GM12878 (cell line): ENCODE results near the gene PCSK9. TPM values are rescaled to one million over a fixed set of nuclear protein-coding genes. Genes with fewer than 3 reads are reported as not detected.

Experiments
- ATAC-seq: fragments of 200-7000 bp; cut with Tn5 transposase; 3 replicates; pipeline ENCODE4 v1.9.1; 2020; ENCODE audit warnings: mild to moderate bottlenecking, moderate library complexity
- BruUV-seq: library from RNA; stranded (reverse); fragments of 400-500 nt; replicated peaks from 2 replicates; lab custom pipeline; 2021; lab: Mats Ljungman, UMichigan
- CTCF ChIA-PET: fragments of 300-600 bp; sonication (Branson Sonifier 250); formaldehyde crosslinking; extraction: SDS; loops from one replicate; lab custom pipeline; 2021; ENCODE audit warnings: inconsistent platforms; lab: Yijun Ruan, JAX
- POLR2A ChIA-PET: fragments of 350-600 bp; formaldehyde crosslinking; extraction: SDS; loops from one replicate; lab custom pipeline; 2021; ENCODE audit warnings: inconsistent platforms; lab: Charles Lee
- RAD21 ChIA-PET: fragments of 300-600 bp; sonication (Branson Sonifier 250); formaldehyde crosslinking; loops from one replicate; lab custom pipeline; 2023; ENCODE audit warnings: antibody characterized with exemption; ENCODE audit not compliant: unreplicated experiment; lab: Charles Lee
- SMC1A ChIA-PET: fragments of 300-600 bp; sonication (Branson Sonifier 250); formaldehyde crosslinking; loops from one replicate; lab custom pipeline; 2023; ENCODE audit not compliant: unreplicated experiment, uncharacterized antibody; lab: Charles Lee
- DNase-seq: peaks from one replicate; pipeline ENCODE4 v3.0.0-alpha.2; 2011; ENCODE audit warnings: low read depth, low spot score
- FAIRE-seq: peaks from 3 replicates; lab custom pipeline; 2011; peaks lifted over from hg19 to GRCh38; lab: Jason Lieb, UNC
- H2AFZ ChIP-seq: 2 replicates; pipeline ENCODE4 v1.6.0; 2011; ENCODE audit warnings: low read depth, low read length, control low read depth; ENCODE audit not compliant: control insufficient read depth
- H3K27ac ChIP-seq: 2 replicates; pipeline ENCODE4 v1.5.1; 2011; ENCODE audit warnings: control low read depth; ENCODE audit not compliant: control insufficient read depth, insufficient read depth
- H3K27me3 ChIP-seq, 2 experiments: replicated peaks in 1 of 2; 2 replicates each; pipeline versions ENCODE4 v1.6.0 to v1.6.1; 2011; ENCODE audit warnings: low read length in 1 of 2; ENCODE audit not compliant: control insufficient read depth in 2 of 2, insufficient read depth in 2 of 2
- H3K36me3 ChIP-seq, 2 experiments: 2 replicates each; pipeline ENCODE4 v1.5.1; 2011; ENCODE audit warnings: low read length in 1 of 2; ENCODE audit not compliant: control insufficient read depth in 2 of 2, insufficient read depth in 2 of 2
- H3K4me1 ChIP-seq: 2 replicates; pipeline ENCODE4 v1.6.1; 2011; ENCODE audit warnings: mild to moderate bottlenecking, low read length, moderate library complexity, mixed read lengths; ENCODE audit not compliant: control insufficient read depth, insufficient read depth
- H3K4me2 ChIP-seq: 2 replicates; pipeline ENCODE4 v1.6.0; 2011; ENCODE audit warnings: control low read depth; ENCODE audit not compliant: control insufficient read depth, insufficient read depth
- H3K4me3 ChIP-seq: fragments of 200-600 bp; sonication (generic); 2 replicates; pipeline ENCODE4 v1.5.1; 2016
- H3K79me2 ChIP-seq: 2 replicates; pipeline ENCODE4 v1.6.0; 2011; ENCODE audit warnings: low read length; ENCODE audit not compliant: control insufficient read depth, insufficient read depth
- H3K9ac ChIP-seq: 2 replicates; pipeline ENCODE4 v1.8.0; 2011; ENCODE audit warnings: low read length, control low read depth, mixed read lengths; ENCODE audit not compliant: control insufficient read depth, insufficient read depth
- H3K9me3 ChIP-seq: replicated peaks from 3 replicates; pipeline ENCODE4 v1.5.1; 2011; ENCODE audit warnings: mild to moderate bottlenecking, low read length; ENCODE audit not compliant: control insufficient read depth, insufficient read depth
- H4K20me1 ChIP-seq: 2 replicates; pipeline ENCODE4 v1.6.0; 2011; ENCODE audit not compliant: control insufficient read depth, insufficient read depth
- ATF7 ChIP-seq: fragments of 450-650 bp; IDR thresholded peaks from 2 replicates; pipeline ENCODE4 v1.6.1; 2016; ENCODE audit warnings: low read depth, mild to moderate bottlenecking
- CEBPB ChIP-seq, 2 experiments: fragments of 150-350 bp in 1 of 2; IDR thresholded peaks; 2 replicates each; pipeline ENCODE4 v1.6.1; 2012 to 2014; ENCODE audit warnings: low read depth in 2 of 2, low read length in 2 of 2, borderline replicate concordance in 1 of 2, inconsistent platforms in 1 of 2
- CHD2 ChIP-seq: IDR thresholded peaks from 2 replicates; pipeline ENCODE4 v1.6.1; 2011; ENCODE audit warnings: low read depth, low read length, improper control_type of control experiment, borderline replicate concordance
- EED ChIP-seq: sonication (generic); IDR thresholded peaks from 2 replicates; pipeline ENCODE4 v1.6.1; 2016; ENCODE audit warnings: antibody characterized with exemption, low read depth
- HDAC2 ChIP-seq: fragments of 200-600 bp; sonication (generic); IDR thresholded peaks from 2 replicates; pipeline ENCODE4 v1.6.1; 2017
- MXI1 ChIP-seq: fragments of 150-350 bp; IDR thresholded peaks from 2 replicates; pipeline ENCODE4 v1.6.1; 2011; ENCODE audit warnings: low read depth, mild to moderate bottlenecking, inconsistent platforms, low read length, improper control_type of control experiment
- NR2F1 ChIP-seq: fragments of 450-650 bp; conservative IDR thresholded peaks from 2 replicates; pipeline ENCODE4 v1.6.1; 2017; ENCODE audit warnings: mild to moderate bottlenecking
- RAD21 ChIP-seq: IDR thresholded peaks from 2 replicates; pipeline ENCODE4 v1.6.1; 2011; ENCODE audit warnings: mild to moderate bottlenecking, low read depth, low read length, moderate library complexity; ENCODE audit not compliant: insufficient read depth
- RAD51 ChIP-seq: fragments of 450-650 bp; IDR thresholded peaks from 2 replicates; pipeline ENCODE4 v1.6.1; 2016; ENCODE audit warnings: moderate library complexity, mild to moderate bottlenecking, inconsistent platforms
- SREBF1 ChIP-seq: IDR thresholded peaks from 2 replicates; pipeline ENCODE4 v1.6.1; 2012; ENCODE audit warnings: mild to moderate bottlenecking, low read length
- SRF ChIP-seq, 2 experiments: IDR thresholded peaks; 2 replicates each; pipeline ENCODE4 v1.6.1; 2011; ENCODE audit warnings: low read depth in 2 of 2, low read length in 2 of 2, mild to moderate bottlenecking in 1 of 2, moderate library complexity in 1 of 2
- TAF1 ChIP-seq: IDR thresholded peaks from 2 replicates; pipeline ENCODE4 v1.6.1; 2011; ENCODE audit warnings: mild to moderate bottlenecking, low read depth, low read length, borderline replicate concordance
- WRNIP1 ChIP-seq: IDR thresholded peaks from 2 replicates; pipeline ENCODE4 v1.6.1; 2011; ENCODE audit warnings: low read depth, low read length, improper control_type of control experiment, borderline replicate concordance
- ZZZ3 ChIP-seq: IDR thresholded peaks from 2 replicates; pipeline ENCODE4 v1.6.1; 2011; ENCODE audit warnings: low read depth; ENCODE audit not compliant: control insufficient read depth, insufficient read length
- WGBS: methylation state at CpG from one replicate; pipeline ENCODE4 v1.1.6; 2016; ENCODE audit warnings: low lambda C conversion rate; ENCODE audit not compliant: insufficient replicate concordance, insufficient coverage; ENCODE audit errors: missing lambda C conversion rate; 5-methylcytosine and 5-hydroxymethylcytosine counted together
- in situ Hi-C: fragments of 300-500 bp; cut with MboI; formaldehyde crosslinking; loops from 9 replicates; pipeline ENCODE4 v1.14.3; 2018; ENCODE audit warnings: mixed read lengths
- intact Hi-C: fragments of 100-400 bp; cut with micrococcal nuclease; formaldehyde crosslinking; loops from one replicate; pipeline ENCODE4 v1.14.2; 2022; ENCODE audit not compliant: unreplicated experiment
- polyA plus RNA-seq, 11 experiments: library from polyadenylated mRNA; depleted of rRNA in 4 of 11; unstranded in 6 of 11; stranded (reverse) in 5 of 11; fragments of >200 nt; fragmentation: Nextera tagmentation in 4 of 11; fragmentation: Illumina TruSeq in 1 of 11; extraction: Ambion mirVana in 4 of 11; extraction: Trizol in 1 of 11; gene quantifications; 1 replicate in 1 of 11; 2 replicates in 10 of 11; pipeline versions ENCODE4 v1.2.1 to v1.2.3, GENCODE V29; 2011 to 2016; ENCODE audit warnings: inconsistent platforms in 2 of 11, missing spikeins in 2 of 11, low read depth in 1 of 11
- total RNA-seq, 4 experiments: library from RNA; depleted of rRNA in 3 of 4; stranded (reverse); fragments of >200 nt in 3 of 4; fragmentation: Illumina TruSeq in 1 of 4; extraction: Trizol in 1 of 4; gene quantifications; 2 replicates each; pipeline versions ENCODE4 v1.2.1 to v1.2.3, GENCODE V29; 2013 to 2021
- TF ChIP-seq, protein P1 (sequence below): fragments of 450-650 bp; IDR thresholded peaks from 2 replicates; pipeline ENCODE4 v1.6.1; 2017; ENCODE audit warnings: mild to moderate bottlenecking, moderate library complexity
- TF ChIP-seq, protein P2 (sequence below): fragments of 450-650 bp; IDR thresholded peaks from 2 replicates; pipeline ENCODE4 v1.6.1; 2017; ENCODE audit warnings: low read depth, mild to moderate bottlenecking, moderate library complexity
- TF ChIP-seq, protein P3 (sequence below): fragments of 450-650 bp; formaldehyde crosslinking; IDR thresholded peaks from 2 replicates; pipeline ENCODE4 v1.4.0; 2020; ENCODE audit warnings: mild to moderate bottlenecking, moderate library complexity

Gene PCSK9
- total and polyA plus RNA-seq, 10 of the 15 experiments (the other 5 are each of a cell fraction or from before 2014, with no cell fraction given): 0.03 to 0.15 TPM; not detected in 8

GRCh38 chr1:55050283-55050682 lies 10.9 kb downstream of the PCSK9 start:
- no peak for FAIRE-seq
- WGBS: 22% methylated on average over 8 of the region's 9 CpGs
- no peak overlapping the region for H3K9ac ChIP-seq

More at GRCh38 chr1:55050283-55050682, 10.9 kb downstream of the PCSK9 start:
- H3K4me2 ChIP-seq: no peak overlapping the region
- no peak overlapping the region for H2AFZ ChIP-seq
- H3K79me2 ChIP-seq: no peaks in the 10 kb centered on the region
- no peaks in the 10 kb centered on the region for H4K20me1 ChIP-seq
- H3K9me3 ChIP-seq: no peaks in the 10 kb centered on the region
- RAD21 ChIA-PET: no interaction called here
- intact Hi-C loops (no loop called here), in situ Hi-C loops (no loop called here)
- DNase-seq (no peak), ATAC-seq (no peak)
- CTCF ChIA-PET: no interaction called here
- POLR2A ChIA-PET: no interaction called here
- H3K27ac ChIP-seq: no peak overlapping the region
- H3K27me3 ChIP-seq: peaks cover 5 to 7% of the 10 kb centered on the region in 2 experiments; a peak in 3 of 4 replicates
- no peaks in the 10 kb centered on the region for H3K4me1 ChIP-seq
- SMC1A ChIA-PET: no interaction called here
- TF ChIP-seq RAD51 (no peak), NR2F1 (no peak), ATF7 (no peak), ZZZ3 (no peak), CEBPB (IDR thresholded peaks at IDR 0.05; ENCODE audit: borderline replicate concordance in 1 of 2, low read depth in 2 of 2, low read length in 2 of 2) (no peak), EED (no peak), CHD2 (no peak), SREBF1 (no peak), WRNIP1 (no peak), TAF1 (no peak), SRF (IDR thresholded peaks at IDR 0.05; ENCODE audit: low read depth in 2 of 2, low read length in 2 of 2) (no peak), HDAC2 (no peak), MXI1 (no peak), RAD21 (no peak)
- TF ChIP-seq, protein P1, sequence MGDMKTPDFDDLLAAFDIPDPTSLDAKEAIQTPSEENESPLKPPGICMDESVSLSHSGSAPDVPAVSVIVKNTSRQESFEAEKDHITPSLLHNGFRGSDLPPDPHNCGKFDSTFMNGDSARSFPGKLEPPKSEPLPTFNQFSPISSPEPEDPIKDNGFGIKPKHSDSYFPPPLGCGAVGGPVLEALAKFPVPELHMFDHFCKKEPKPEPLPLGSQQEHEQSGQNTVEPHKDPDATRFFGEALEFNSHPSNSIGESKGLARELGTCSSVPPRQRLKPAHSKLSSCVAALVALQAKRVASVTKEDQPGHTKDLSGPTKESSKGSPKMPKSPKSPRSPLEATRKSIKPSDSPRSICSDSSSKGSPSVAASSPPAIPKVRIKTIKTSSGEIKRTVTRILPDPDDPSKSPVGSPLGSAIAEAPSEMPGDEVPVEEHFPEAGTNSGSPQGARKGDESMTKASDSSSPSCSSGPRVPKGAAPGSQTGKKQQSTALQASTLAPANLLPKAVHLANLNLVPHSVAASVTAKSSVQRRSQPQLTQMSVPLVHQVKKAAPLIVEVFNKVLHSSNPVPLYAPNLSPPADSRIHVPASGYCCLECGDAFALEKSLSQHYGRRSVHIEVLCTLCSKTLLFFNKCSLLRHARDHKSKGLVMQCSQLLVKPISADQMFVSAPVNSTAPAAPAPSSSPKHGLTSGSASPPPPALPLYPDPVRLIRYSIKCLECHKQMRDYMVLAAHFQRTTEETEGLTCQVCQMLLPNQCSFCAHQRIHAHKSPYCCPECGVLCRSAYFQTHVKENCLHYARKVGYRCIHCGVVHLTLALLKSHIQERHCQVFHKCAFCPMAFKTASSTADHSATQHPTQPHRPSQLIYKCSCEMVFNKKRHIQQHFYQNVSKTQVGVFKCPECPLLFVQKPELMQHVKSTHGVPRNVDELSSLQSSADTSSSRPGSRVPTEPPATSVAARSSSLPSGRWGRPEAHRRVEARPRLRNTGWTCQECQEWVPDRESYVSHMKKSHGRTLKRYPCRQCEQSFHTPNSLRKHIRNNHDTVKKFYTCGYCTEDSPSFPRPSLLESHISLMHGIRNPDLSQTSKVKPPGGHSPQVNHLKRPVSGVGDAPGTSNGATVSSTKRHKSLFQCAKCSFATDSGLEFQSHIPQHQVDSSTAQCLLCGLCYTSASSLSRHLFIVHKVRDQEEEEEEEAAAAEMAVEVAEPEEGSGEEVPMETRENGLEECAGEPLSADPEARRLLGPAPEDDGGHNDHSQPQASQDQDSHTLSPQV: no peak
- TF ChIP-seq, protein P2, sequence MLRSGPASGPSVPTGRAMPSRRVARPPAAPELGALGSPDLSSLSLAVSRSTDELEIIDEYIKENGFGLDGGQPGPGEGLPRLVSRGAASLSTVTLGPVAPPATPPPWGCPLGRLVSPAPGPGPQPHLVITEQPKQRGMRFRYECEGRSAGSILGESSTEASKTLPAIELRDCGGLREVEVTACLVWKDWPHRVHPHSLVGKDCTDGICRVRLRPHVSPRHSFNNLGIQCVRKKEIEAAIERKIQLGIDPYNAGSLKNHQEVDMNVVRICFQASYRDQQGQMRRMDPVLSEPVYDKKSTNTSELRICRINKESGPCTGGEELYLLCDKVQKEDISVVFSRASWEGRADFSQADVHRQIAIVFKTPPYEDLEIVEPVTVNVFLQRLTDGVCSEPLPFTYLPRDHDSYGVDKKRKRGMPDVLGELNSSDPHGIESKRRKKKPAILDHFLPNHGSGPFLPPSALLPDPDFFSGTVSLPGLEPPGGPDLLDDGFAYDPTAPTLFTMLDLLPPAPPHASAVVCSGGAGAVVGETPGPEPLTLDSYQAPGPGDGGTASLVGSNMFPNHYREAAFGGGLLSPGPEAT: no peak
- TF ChIP-seq, protein P3, sequence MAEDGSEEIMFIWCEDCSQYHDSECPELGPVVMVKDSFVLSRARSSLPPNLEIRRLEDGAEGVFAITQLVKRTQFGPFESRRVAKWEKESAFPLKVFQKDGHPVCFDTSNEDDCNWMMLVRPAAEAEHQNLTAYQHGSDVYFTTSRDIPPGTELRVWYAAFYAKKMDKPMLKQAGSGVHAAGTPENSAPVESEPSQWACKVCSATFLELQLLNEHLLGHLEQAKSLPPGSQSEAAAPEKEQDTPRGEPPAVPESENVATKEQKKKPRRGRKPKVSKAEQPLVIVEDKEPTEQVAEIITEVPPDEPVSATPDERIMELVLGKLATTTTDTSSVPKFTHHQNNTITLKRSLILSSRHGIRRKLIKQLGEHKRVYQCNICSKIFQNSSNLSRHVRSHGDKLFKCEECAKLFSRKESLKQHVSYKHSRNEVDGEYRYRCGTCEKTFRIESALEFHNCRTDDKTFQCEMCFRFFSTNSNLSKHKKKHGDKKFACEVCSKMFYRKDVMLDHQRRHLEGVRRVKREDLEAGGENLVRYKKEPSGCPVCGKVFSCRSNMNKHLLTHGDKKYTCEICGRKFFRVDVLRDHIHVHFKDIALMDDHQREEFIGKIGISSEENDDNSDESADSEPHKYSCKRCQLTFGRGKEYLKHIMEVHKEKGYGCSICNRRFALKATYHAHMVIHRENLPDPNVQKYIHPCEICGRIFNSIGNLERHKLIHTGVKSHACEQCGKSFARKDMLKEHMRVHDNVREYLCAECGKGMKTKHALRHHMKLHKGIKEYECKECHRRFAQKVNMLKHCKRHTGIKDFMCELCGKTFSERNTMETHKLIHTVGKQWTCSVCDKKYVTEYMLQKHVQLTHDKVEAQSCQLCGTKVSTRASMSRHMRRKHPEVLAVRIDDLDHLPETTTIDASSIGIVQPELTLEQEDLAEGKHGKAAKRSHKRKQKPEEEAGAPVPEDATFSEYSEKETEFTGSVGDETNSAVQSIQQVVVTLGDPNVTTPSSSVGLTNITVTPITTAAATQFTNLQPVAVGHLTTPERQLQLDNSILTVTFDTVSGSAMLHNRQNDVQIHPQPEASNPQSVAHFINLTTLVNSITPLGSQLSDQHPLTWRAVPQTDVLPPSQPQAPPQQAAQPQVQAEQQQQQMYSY (CRISPR knock-in tag): no peak
- H3K36me3 ChIP-seq: no peaks in the 10 kb centered on the region
- BruUV-seq: no TSS peak
- no peak overlapping the region for H3K4me3 ChIP-seq
